RCC 7860 (cell line): ENCODE data around the gene SOS2.
"Not testable (repeated sequence)": the region's sequence is repeated elsewhere in the genome, so short reads cannot be mapped to it uniquely, and the experiment has no call there.

Experiments
- DNase-seq: peaks from one replicate; pipeline ENCODE4 v3.0.0-alpha.2; 2015; ENCODE audit warnings: low spot score
- FAIRE-seq: peaks from 2 replicates; lab custom pipeline; 2012; peaks lifted over from hg19 to GRCh38; lab: Jason Lieb, UNC

SOS2 gene

DNA sequence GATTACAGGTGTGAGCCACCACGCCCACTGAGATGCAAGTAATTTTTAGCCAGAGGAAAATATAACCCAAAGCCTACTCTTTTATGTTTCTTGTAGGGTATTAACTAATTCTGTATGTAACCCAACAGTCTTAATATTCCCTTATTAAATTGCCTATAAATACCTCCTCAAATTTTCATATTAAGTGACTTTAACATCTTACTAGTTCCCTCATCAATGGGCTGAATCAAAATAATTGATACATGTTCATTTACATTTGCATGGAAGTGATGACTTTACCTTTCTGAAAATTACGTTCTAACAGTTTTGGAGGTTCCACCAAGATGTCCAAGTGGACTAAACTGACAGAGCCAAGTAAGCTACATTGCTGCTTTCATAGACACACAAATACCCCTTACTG, 3.1 kb downstream of the SOS2 start:
- no peak for FAIRE-seq
- DNase-seq: no peak

GRCh38 chr14:50225974-50226297, 5.4 kb downstream of the SOS2 start:
- no peak for DNase-seq
- no peak for FAIRE-seq

- peak; percentile 46 for DNase-seq
- peak; percentile 80 for FAIRE-seq
These were observed 6.1 kb downstream of the SOS2 start for GRCh38 chr14:50225067-50225973.

DNA sequence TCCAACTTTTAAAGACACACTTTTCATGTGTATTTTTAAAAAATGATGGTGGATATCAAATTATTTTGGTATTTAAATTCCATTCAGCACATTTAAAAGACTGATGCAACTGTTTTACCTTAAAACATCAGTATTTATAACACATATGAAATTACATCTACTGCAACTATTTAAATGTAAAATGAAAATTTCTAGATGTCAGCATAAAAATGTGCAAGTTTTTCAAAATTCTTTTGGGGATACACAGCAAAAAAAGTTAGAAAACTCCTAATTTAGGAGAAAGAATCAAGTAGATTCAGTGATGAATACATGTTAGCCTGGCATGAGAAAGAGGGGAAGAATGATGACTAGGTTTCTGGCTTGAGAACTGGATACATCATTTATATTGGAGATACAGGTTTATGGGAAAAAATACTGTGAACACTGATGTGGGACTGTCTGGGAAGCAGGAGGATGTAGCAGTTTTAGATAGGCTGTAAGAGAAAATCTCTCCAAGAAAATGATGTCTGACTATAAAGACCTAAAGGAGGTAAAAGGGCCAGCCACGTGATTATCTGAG, 9.2 kb downstream of the SOS2 start:
- DNase-seq (no peak), FAIRE-seq (no peak)

- DNase-seq: no peak
These were observed 12.9 kb downstream of the SOS2 start for GRCh38 chr14:50218501-50218900.

DNA sequence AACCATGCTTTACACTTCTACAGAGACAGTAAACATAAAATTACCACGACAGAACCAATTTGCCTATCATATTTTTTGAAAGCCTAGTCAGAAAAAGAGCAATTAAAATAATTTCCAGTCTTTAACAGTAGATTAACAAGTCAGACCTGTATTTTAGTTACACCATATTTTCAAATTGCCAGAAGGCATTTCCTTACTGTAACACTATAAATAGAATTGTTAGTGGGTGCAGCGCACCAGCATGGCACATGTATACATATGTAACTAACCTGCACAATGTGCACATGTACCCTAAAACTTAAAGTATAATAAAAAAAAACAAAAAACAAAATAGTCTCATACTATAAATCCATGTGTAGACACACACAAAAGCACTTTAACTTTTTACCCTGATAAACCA, 16.0 kb downstream of the SOS2 start:
- no peak for DNase-seq
- no peak for FAIRE-seq

More at GRCh38 chr14:50218501-50218900, 12.9 kb downstream of the SOS2 start:
- FAIRE-seq: no peak

- FAIRE-seq (no peak), DNase-seq (no peak)
These were observed 17.6 kb downstream of the SOS2 start for GRCh38 chr14:50213795-50214194.

GRCh38 chr14:50212726-50213125, 18.7 kb downstream of the SOS2 start:
- DNase-seq (no peak), FAIRE-seq (no peak)

DNA sequence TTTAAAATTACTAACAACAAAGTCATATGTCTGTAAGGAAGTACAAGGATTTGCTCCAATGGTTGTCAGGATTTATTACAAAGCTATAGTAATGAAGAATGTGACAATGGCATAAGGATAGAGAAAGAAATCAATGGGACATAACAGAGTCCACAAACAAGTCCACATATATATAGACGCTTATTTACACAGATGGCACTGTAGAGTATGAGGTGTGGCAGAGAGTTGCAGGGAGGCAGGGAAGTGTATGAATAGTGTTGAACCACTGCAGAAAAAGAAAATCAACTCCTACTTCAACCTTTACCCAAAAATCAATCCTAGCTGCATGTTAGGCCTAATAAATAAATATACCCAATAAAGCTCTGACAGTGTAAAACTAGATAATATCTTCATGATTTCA, 21.3 kb downstream of the SOS2 start:
- DNase-seq (no peak), FAIRE-seq (no peak)

DNA sequence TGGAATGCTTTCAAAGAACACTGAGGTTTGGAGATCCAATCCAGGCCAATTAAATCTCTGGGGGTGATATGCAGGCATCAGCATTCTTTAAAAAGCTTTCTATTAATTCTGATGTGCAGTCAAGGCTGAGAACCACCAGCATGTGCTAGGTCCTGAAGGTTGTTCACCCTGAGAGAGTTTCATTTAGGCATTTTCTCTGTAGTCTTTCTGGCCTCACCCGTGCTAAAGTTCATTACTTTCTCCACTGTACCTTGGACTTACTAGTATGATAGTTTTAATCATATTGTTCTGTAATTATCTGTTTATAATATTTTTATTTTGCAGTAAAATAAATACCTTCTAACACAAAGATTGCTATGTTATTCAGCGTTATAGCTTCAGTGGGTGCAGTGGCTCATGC, 32.9 kb downstream of the SOS2 start:
- FAIRE-seq: no peak

DNA sequence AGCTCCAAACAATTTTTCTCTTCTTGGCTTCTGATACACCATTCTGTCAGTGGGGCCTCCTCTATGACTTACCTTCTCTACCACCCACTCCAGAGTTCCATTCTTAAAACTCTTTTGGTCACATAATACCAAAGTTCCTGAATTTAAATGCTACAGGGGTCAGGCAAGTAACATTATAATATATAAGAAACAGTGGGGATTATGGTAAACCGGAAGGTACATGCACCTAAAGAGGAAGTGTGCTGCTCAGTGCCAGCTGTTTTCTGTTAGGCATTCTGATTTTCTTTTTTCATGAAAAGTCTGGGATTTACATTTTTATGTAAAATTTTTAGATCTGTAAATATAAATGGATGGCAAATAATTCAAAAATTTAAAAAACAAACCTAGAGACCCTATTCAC, 39.9 kb downstream of the SOS2 start:
- no peak for FAIRE-seq
- no peak for DNase-seq

More for the DNA sequence above, 32.9 kb downstream of the SOS2 start:
- no peak for DNase-seq

DNA sequence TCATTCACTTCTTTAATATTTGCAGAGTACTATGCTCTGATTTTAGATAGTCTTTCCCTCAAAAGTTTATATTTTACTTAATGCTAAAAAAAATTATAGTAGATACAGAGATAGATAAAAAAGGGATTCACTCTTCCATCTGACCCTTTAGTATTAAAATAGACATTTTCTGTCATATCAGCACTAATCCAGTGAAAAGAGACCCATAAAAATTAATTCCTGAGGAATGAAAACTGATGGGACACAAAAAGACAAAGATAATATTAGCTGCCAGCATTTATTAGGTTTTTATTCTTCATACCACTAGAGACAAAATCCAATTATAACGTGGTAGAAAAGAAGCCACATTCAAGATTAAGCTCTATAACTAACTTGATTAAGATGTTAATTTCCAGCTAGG, 45.3 kb downstream of the SOS2 start:
- FAIRE-seq: no peak
- no peak for DNase-seq

DNA sequence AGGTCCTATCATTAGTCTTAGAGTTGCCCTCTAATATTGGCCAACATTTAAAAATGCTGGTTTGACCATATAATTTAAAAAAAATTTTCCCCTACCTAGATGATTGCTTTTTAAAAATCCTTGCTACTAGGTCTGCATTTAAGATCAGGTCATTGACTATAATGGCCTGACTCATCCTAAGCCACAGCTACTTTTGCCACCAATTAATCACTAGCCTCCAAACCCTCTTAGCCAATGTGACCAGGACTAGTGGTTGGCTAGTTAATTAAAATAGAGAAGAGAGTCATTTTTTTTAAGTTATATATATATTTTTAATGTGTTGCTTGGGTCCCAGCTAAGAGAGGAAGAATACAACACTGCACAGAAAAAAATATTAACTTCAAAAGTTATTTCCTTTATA, 57.5 kb downstream of the SOS2 start:
- DNase-seq (no peak), FAIRE-seq (peak; percentile 16)

DNA sequence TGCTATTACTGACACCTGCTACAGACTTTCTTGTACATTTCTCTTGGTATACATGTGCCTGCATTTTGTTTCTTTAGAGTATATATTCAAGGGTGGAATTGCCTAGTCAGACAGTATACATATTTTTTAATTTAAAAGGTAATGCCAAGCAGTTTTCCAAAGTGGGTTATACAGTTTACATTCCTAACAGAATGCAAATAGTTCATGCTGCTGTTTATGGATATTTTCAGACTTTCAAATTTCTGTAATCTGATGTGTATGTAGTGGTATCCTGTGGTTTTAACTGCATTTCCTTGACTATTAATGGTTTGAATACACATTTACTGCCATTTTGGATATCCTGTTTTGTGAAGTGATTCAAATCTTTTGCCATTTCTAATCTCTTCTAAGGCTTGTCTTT, 59.5 kb downstream of the SOS2 start:
- FAIRE-seq: no peak
- DNase-seq: no peak

DNA sequence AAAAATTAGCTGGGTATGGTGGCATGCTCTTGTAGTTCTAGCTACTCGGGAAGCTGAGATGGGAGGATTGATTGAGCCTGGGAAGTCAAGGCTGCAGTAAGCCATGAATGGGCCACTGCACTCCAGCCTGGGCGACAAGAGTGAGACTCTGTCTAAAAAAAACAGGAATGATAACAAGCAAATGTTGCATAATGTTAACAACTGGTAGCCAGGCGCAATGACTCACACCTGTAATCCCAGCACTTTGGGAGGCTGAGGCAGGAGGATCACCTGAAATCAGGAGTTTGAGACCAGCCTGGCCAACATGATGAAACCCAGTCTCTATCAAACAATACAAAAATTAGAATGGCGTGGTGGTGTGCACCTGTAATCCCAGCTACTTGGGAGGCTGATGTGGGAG, 64.0 kb downstream of the SOS2 start:
- not testable (repeated sequence) for DNase-seq, FAIRE-seq

GRCh38 chr14:50156111-50156510, 75.3 kb downstream of the SOS2 start:
- FAIRE-seq (no peak), DNase-seq (no peak)

DNA sequence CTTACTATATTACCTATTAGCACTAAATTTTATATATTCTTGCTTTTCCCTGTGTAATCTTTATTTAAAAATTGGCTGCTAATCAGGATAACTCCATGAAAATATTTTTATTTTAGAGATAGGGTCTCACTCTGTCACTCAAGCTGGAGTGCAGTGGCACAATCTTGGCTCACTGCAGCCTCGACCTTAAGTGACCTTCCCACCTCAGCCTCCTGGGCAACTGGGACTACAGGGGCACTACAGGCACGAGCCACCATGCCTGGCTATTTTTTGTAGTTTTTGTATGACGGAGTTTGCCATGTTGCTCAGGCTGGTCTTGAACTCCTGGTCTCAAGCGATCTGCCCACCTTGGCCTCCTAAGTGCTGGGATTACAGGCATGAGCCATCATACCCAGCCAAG, 82.6 kb downstream of the SOS2 start:
- FAIRE-seq: no peak
- DNase-seq: no peak

DNA sequence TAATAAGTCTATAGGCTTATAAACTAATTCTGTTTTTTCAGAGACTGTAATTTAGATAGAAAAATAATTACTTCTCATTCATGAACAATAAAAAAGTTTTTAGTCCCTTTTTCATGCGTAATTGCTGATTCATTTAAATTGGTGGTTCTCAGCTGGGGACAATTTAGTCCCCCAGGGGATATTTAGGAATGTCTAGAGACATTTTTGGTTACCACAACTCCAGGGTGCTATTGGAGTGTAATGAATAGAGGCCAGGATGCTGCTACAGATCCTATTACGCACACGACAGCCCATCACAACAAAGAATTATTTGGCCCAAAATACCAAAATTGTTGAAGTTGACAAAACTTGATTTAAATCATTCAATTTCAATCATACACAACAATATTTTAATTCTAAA, 92.2 kb downstream of the SOS2 start:
- DNase-seq (no peak), FAIRE-seq (no peak)

DNA sequence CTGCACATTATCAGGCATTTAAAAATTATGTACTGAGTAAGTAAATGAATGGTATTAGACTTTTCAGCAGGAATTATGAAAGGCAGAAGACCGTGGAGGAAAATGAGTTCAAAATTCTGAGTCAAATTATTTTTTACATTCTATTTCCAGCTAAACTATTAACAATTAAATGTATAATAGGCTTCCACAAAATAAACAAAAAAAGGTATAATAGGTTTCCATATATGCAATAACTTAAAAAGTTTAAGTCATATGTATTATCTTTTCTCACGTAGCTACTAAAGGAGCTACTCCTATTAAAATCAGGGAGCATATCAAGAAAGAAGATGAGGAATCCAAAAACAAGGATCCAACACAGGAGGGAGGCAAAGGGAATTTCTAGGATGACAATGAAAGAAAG, 103.6 kb downstream of the SOS2 start:
- no peak for FAIRE-seq
- no peak for DNase-seq

- FAIRE-seq: no peak
- DNase-seq: no peak
These were observed 108.3 kb downstream of the SOS2 start for GRCh38 chr14:50123062-50123461.

- FAIRE-seq (peak; percentile 46), DNase-seq (peak; percentile 17)
These were observed 109.1 kb downstream of the SOS2 start for GRCh38 chr14:50122291-50122690.

GRCh38 chr14:50121486-50121885, 109.9 kb downstream of the SOS2 start:
- FAIRE-seq (no peak), DNase-seq (no peak)

- DNase-seq (no peak), FAIRE-seq (no peak)
These were observed 113.9 kb downstream of the SOS2 start for GRCh38 chr14:50117456-50117855.
